Activated T-helper 1 cell treated with Interleukin-2 at 50 U/mL for 16 hours (primary cell): ENCODE data around the gene MEGF10.
"Not testable (repeated sequence)": the region's sequence is repeated elsewhere in the genome, so short reads cannot be mapped to it uniquely, and the experiment has no call there.

ENCODE experiments used
- DNase-seq: peaks from one replicate; pipeline ENCODE4 v3.0.0-alpha.2; 2020; ENCODE audit warnings: low read depth

Gene MEGF10

GRCh38 chr5:127290019-127290945, at the start of gene MEGF10:
Gene MEGF10 (plus strand): TSS chr5:127290796. CDS start chr5:127331309, 40,513 bp downstream.
- no peak for DNase-seq

GRCh38 chr5:127243011-127243410, 47.6 kb upstream of the MEGF10 start:
- DNase-seq, result no peak

GRCh38 chr5:127254729-127255284, 35.8 kb upstream of the MEGF10 start:
- no peak for DNase-seq

GRCh38 chr5:127256886-127257597, 33.6 kb upstream of the MEGF10 start:
- DNase-seq, result no peak

- DNase-seq, result no peak
Measured at GRCh38 chr5:127260686-127261085, 29.9 kb upstream of the MEGF10 start.

- not testable (repeated sequence) for DNase-seq
Measured at GRCh38 chr5:127265473-127265872, 25.1 kb upstream of the MEGF10 start.

GRCh38 chr5:127268342-127268741, 22.3 kb upstream of the MEGF10 start:
- DNase-seq, result not testable (repeated sequence)

GRCh38 chr5:127270713-127271112, 19.9 kb upstream of the MEGF10 start:
- not testable (repeated sequence) for DNase-seq

GRCh38 chr5:127275641-127276193, 14.9 kb upstream of the MEGF10 start:
- no peak for DNase-seq

- DNase-seq, result no peak
Measured at GRCh38 chr5:127280491-127281220, 9.9 kb upstream of the MEGF10 start.

- DNase-seq, result no peak
Measured at GRCh38 chr5:127281609-127282008, 9.0 kb upstream of the MEGF10 start.

- no peak for DNase-seq
Measured at GRCh38 chr5:127288676-127289075, 1.9 kb upstream of the MEGF10 start.

- DNase-seq, result no peak
Measured at GRCh38 chr5:127290946-127291693, 524 bp downstream of the MEGF10 start.

GRCh38 chr5:127292030-127292735, 1.6 kb downstream of the MEGF10 start:
- no peak for DNase-seq

GRCh38 chr5:127293373-127293772, 2.8 kb downstream of the MEGF10 start:
- no peak for DNase-seq

- no peak for DNase-seq
Measured at GRCh38 chr5:127294829-127295228, 4.2 kb downstream of the MEGF10 start.

- DNase-seq, result no peak
Measured at GRCh38 chr5:127295454-127295853, 4.9 kb downstream of the MEGF10 start.

- no peak for DNase-seq
Measured at GRCh38 chr5:127296321-127296720, 5.7 kb downstream of the MEGF10 start.

GRCh38 chr5:127296894-127297293, 6.3 kb downstream of the MEGF10 start:
- DNase-seq, result not testable (repeated sequence)

- no peak for DNase-seq
Measured at GRCh38 chr5:127297348-127298035, 6.9 kb downstream of the MEGF10 start.
